HCT116 (cell line): ENCODE data around the gene NPHS1. TPM values are rescaled to one million over a fixed set of nuclear protein-coding genes. Genes with fewer than 3 reads are reported as not detected.

Experiments used
- ATAC-seq: fragments of 200-7000 bp; cut with Tn5 transposase; 2 replicates; pipeline ENCODE4 v1.9.1; 2020; ENCODE audit warnings: mild to moderate bottlenecking, moderate library complexity
- BruUV-seq: library from RNA; stranded (reverse); fragments of 400-500 nt; replicated peaks from 2 replicates; lab custom pipeline; 2021; lab: Mats Ljungman, UMichigan
- CTCF ChIA-PET: fragments of 300-600 bp; sonication (Branson Sonifier 250); formaldehyde crosslinking; loops from one replicate; lab custom pipeline; 2021; ENCODE audit warnings: antibody characterized with exemption; lab: Charles Lee
- POLR2A ChIA-PET: fragments of 300-600, 350-600 bp; sonication (Branson Sonifier 250); formaldehyde crosslinking; loops from one replicate; lab custom pipeline; 2021; ENCODE audit warnings: antibody characterized with exemption; lab: Charles Lee
- RAD21 ChIA-PET, 2 experiments: fragments of 300-600 bp; sonication (Branson Sonifier 250); formaldehyde crosslinking; loops; one replicate each; lab custom pipeline; 2023; ENCODE audit warnings: low total read pairs in 2 of 2; ENCODE audit not compliant: uncharacterized antibody in 2 of 2, unreplicated experiment in 2 of 2, low non-redundant PET in 1 of 2; lab: Charles Lee
- DNase-seq: peaks from one replicate; pipeline ENCODE4 v3.0.0-alpha.2; 2010; ENCODE audit warnings: low read depth, low spot score
- H2AFZ ChIP-seq: fragments of 200-600 bp; shearing (Covaris generic), sonication (generic); 2 replicates; pipeline ENCODE4 v1.6.1; 2017; ENCODE audit warnings: low read depth, mixed run types, mixed read lengths, antibody characterized with exemption, low read length; ENCODE audit not compliant: poor library complexity, severe bottlenecking
- H3K27ac ChIP-seq: 2 replicates; pipeline ENCODE4 v1.5.1; 2012; ENCODE audit warnings: low read depth, low read length
- H3K27me3 ChIP-seq: fragments of 200-600 bp; sonication (generic); 2 replicates; pipeline ENCODE4 v1.6.1; 2016; ENCODE audit warnings: mixed run types, low read length, mixed read lengths; ENCODE audit not compliant: insufficient read depth
- H3K36me3 ChIP-seq, 2 experiments: fragments of 200-500 bp in 1 of 2; fragments of 200-600 bp in 1 of 2; sonication (Bioruptor generic) in 1 of 2; sonication (generic) in 1 of 2; 2 replicates each; pipeline versions ENCODE4 v1.5.1 to v1.6.1; 2014 to 2016; ENCODE audit warnings: low read length in 2 of 2, inconsistent platforms in 1 of 2, mixed read lengths in 1 of 2, mixed run types in 1 of 2; ENCODE audit not compliant: insufficient read depth in 2 of 2, control insufficient read depth in 1 of 2
- H3K4me1 ChIP-seq, 2 experiments: fragments of 200-600 bp in 1 of 2; sonication (generic) in 1 of 2; 2 replicates each; pipeline versions ENCODE4 v1.5.1 to v1.6.1; 2012 to 2017; ENCODE audit warnings: low read length in 2 of 2, inconsistent platforms in 1 of 2, mild to moderate bottlenecking in 1 of 2, mixed read lengths in 1 of 2, mixed run types in 1 of 2, moderate library complexity in 1 of 2; ENCODE audit not compliant: insufficient read depth in 2 of 2, control insufficient read depth in 1 of 2
- H3K4me2 ChIP-seq: fragments of 200-600 bp; sonication (generic); 2 replicates; pipeline ENCODE4 v1.6.1; 2017; ENCODE audit warnings: mixed run types, low read length, mixed read lengths
- H3K4me3 ChIP-seq, 2 experiments: fragments of 200-600 bp in 1 of 2; sonication (generic) in 1 of 2; replicated peaks in 1 of 2; 2 replicates each; pipeline ENCODE4 v1.5.1; 2011 to 2016; ENCODE audit warnings: low read length in 2 of 2, control low read depth in 1 of 2, low read depth in 1 of 2, mild to moderate bottlenecking in 1 of 2, mixed read lengths in 1 of 2, mixed run types in 1 of 2
- H3K79me2 ChIP-seq: fragments of 200-600 bp; sonication (generic); 2 replicates; pipeline ENCODE4 v1.6.1; 2017; ENCODE audit warnings: mild to moderate bottlenecking, mixed run types, low read length, moderate library complexity, mixed read lengths; ENCODE audit not compliant: insufficient read depth
- H3K9ac ChIP-seq: fragments of 200-600 bp; sonication (generic); 2 replicates; pipeline ENCODE4 v1.6.1; 2016; ENCODE audit warnings: low read length, mixed read lengths
- H3K9me2 ChIP-seq: fragments of 200-600 bp; sonication (generic), shearing (Covaris generic); 2 replicates; pipeline ENCODE4 v1.6.1; 2017; ENCODE audit warnings: mixed run types, mild to moderate bottlenecking, moderate library complexity; ENCODE audit not compliant: insufficient read depth
- H3K9me3 ChIP-seq, 2 experiments: fragments of 200-500 bp in 1 of 2; fragments of 200-600 bp in 1 of 2; sonication (Bioruptor generic) in 1 of 2; sonication (generic) in 1 of 2; 2 replicates each; pipeline ENCODE4 v1.6.1; 2014 to 2017; ENCODE audit warnings: low read length in 2 of 2, mixed read lengths in 2 of 2, inconsistent platforms in 1 of 2, low read depth in 1 of 2, mild to moderate bottlenecking in 1 of 2, mixed run types in 1 of 2, moderate library complexity in 1 of 2; ENCODE audit not compliant: control insufficient read depth in 1 of 2, insufficient read depth in 1 of 2
- H4K20me1 ChIP-seq: fragments of 200-600 bp; sonication (generic), shearing (Covaris generic); 2 replicates; pipeline ENCODE4 v1.6.1; 2017; ENCODE audit warnings: mixed run types, mild to moderate bottlenecking, moderate library complexity; ENCODE audit not compliant: insufficient read depth
- CEBPB ChIP-seq: IDR thresholded peaks from 2 replicates; pipeline ENCODE4 v1.6.1; 2012; ENCODE audit warnings: low read depth
- ELF1 ChIP-seq: IDR thresholded peaks from 2 replicates; pipeline ENCODE4 v1.6.1; 2012; ENCODE audit warnings: low read depth, borderline replicate concordance
- POLR2AphosphoS5 ChIP-seq: IDR thresholded peaks from 2 replicates; pipeline ENCODE4 v1.6.1; 2011; ENCODE audit warnings: mild to moderate bottlenecking, low read depth, low read length, moderate library complexity
- ZFX ChIP-seq: fragments of 450-650 bp; IDR thresholded peaks from 2 replicates; pipeline ENCODE4 v1.6.1; 2017
- ZNF274 ChIP-seq: fragments of 200-500 bp; sonication (Bioruptor generic); IDR thresholded peaks from 2 replicates; pipeline ENCODE4 v1.6.1; 2014; ENCODE audit warnings: mild to moderate bottlenecking, low read depth, low read length, inconsistent platforms
- intact Hi-C: fragments of 100-400 bp; cut with micrococcal nuclease; formaldehyde crosslinking; loops from 2 replicates; pipeline ENCODE4 v1.10.0; 2022
- total RNA-seq: library from RNA; stranded (reverse); gene quantifications from one replicate; pipeline ENCODE4 v1.2.1, GENCODE V29; 2021; ENCODE audit not compliant: unreplicated experiment
- TF ChIP-seq, protein P1 (sequence below), 3 experiments: fragments of 200-600 bp in 1 of 3; sonication (generic) in 1 of 3; IDR thresholded peaks in 2 of 3; conservative IDR thresholded peaks in 1 of 3; 2 replicates each; pipeline ENCODE4 v1.5.1; 2012 to 2017; ENCODE audit warnings: low read depth in 2 of 3, low read length in 2 of 3, antibody characterized with exemption in 1 of 3, borderline replicate concordance in 1 of 3, control low read depth in 1 of 3, mild to moderate bottlenecking in 1 of 3, mixed read lengths in 1 of 3, mixed run types in 1 of 3, moderate library complexity in 1 of 3; ENCODE audit not compliant: insufficient read depth in 1 of 3

Gene NPHS1
- total RNA-seq, 1 experiment from 2014 or later, result 0.57 TPM

- Histone ChIP-seq H3K36me3 (no peaks in the 10 kb centered on the region), H4K20me1 (no peaks in the 10 kb centered on the region), H3K79me2 (no peaks in the 10 kb centered on the region), H3K4me3 (0 out of 4 replicates have a peak overlapping the region, but pooled peaks of 1 of the 2 experiments have one; percentile 26), H3K27me3 (no peaks in the 10 kb centered on the region), H3K9me3 (no peaks in the 10 kb centered on the region), H3K4me2 (peak overlapping the region; percentile 68), H3K9me2 (no peaks in the 10 kb centered on the region), H2AFZ (no peak overlapping the region), H3K27ac (no peak overlapping the region), H3K4me1 (peaks cover 2 to 13% of the 10 kb centered on the region in 2 experiments; a peak in 3 of 4 replicates), H3K9ac (no peak overlapping the region)
- ATAC-seq, result no peak
- POLR2A ChIA-PET, result interaction anchor here (1.6 kb wide), 1 partner anchor 18 kb away, joined by 4 read pairs; no protein-coding TSS in a partner anchor
- intact Hi-C loops, result no loop called here
- TF ChIP-seq ZFX (no peak), ZNF274 (no peak), CEBPB (no peak), POLR2AphosphoS5 (no peak), ELF1 (no peak)
- TF ChIP-seq, protein P1, sequence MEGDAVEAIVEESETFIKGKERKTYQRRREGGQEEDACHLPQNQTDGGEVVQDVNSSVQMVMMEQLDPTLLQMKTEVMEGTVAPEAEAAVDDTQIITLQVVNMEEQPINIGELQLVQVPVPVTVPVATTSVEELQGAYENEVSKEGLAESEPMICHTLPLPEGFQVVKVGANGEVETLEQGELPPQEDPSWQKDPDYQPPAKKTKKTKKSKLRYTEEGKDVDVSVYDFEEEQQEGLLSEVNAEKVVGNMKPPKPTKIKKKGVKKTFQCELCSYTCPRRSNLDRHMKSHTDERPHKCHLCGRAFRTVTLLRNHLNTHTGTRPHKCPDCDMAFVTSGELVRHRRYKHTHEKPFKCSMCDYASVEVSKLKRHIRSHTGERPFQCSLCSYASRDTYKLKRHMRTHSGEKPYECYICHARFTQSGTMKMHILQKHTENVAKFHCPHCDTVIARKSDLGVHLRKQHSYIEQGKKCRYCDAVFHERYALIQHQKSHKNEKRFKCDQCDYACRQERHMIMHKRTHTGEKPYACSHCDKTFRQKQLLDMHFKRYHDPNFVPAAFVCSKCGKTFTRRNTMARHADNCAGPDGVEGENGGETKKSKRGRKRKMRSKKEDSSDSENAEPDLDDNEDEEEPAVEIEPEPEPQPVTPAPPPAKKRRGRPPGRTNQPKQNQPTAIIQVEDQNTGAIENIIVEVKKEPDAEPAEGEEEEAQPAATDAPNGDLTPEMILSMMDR (IDR thresholded peaks at IDR 0.05 in 2 of 3, conservative IDR thresholded peaks at IDR 0.05 in 1 of 3; ENCODE audit: borderline replicate concordance in 1 of 3, insufficient read depth in 1 of 3, low read depth in 2 of 3, low read length in 2 of 3), result no peak
- RAD21 ChIA-PET, result no interaction called here
- no peak for DNase-seq
- CTCF ChIA-PET, result no interaction called here
- BruUV-seq, result no TSS peak
These were observed 9.4 kb upstream of the NPHS1 start for GRCh38 chr19:35861640-35862160.
